NCI-H1694 treated with DMSO at 0.1 percent for 48 hours (cell line): ENCODE measurements around the gene MYL7.
"Not testable (repeated sequence)": the region's sequence is repeated elsewhere in the genome, so short reads cannot be mapped to it uniquely, and the experiment has no call there.

Experiments used
- DNase-seq: peaks from one replicate; lab custom pipeline; 2025; lab: John Stamatoyannopoulos, UW

MYL7 gene

GRCh38 chr7:44141221-44141850 is at the start of gene MYL7:
TSS of gene MYL7 (minus strand) at chr7:44141332. CDS start at chr7:44141305, 27 bp downstream.
- no peak for DNase-seq

- DNase-seq: no peak
Measured at GRCh38 chr7:44189993-44190872, 49.1 kb upstream of the MYL7 start.

- DNase-seq: no peak
Measured at GRCh38 chr7:44189286-44189992, 48.3 kb upstream of the MYL7 start, which contains the start of gene GCK. TSS of gene GCK (minus strand) at chr7:44189439. CDS start at chr7:44188953, 486 bp downstream.

GRCh38 chr7:44188480-44189225 is 47.5 kb upstream of the MYL7 start:
- no peak for DNase-seq

- no peak for DNase-seq
Measured at GRCh38 chr7:44187636-44188416, 46.7 kb upstream of the MYL7 start.

- no peak for DNase-seq
Measured at GRCh38 chr7:44186736-44187135, 45.6 kb upstream of the MYL7 start.

GRCh38 chr7:44185729-44186128 is 44.6 kb upstream of the MYL7 start:
- no peak for DNase-seq

- DNase-seq: no peak
Measured at GRCh38 chr7:44184873-44185446, 43.8 kb upstream of the MYL7 start.

- DNase-seq: no peak
Measured at GRCh38 chr7:44184206-44184872, 43.2 kb upstream of the MYL7 start.

- no peak for DNase-seq
Measured at GRCh38 chr7:44183386-44183785, 42.3 kb upstream of the MYL7 start.

- DNase-seq: no peak
Measured at GRCh38 chr7:44182827-44183226, 41.7 kb upstream of the MYL7 start.

GRCh38 chr7:44180631-44181030 is 39.5 kb upstream of the MYL7 start:
- DNase-seq: no peak

- peak; percentile 34 for DNase-seq
Measured at GRCh38 chr7:44177570-44178131, 36.5 kb upstream of the MYL7 start.

GRCh38 chr7:44176486-44176885 is 35.4 kb upstream of the MYL7 start:
- no peak for DNase-seq

GRCh38 chr7:44175730-44176129 is 34.6 kb upstream of the MYL7 start:
- DNase-seq: no peak

GRCh38 chr7:44174694-44174948 is 33.5 kb upstream of the MYL7 start:
- not testable (repeated sequence) for DNase-seq

- no peak for DNase-seq
Measured at GRCh38 chr7:44173911-44174693, 33.0 kb upstream of the MYL7 start.

GRCh38 chr7:44172803-44173424 is 31.8 kb upstream of the MYL7 start:
- no peak for DNase-seq

- no peak for DNase-seq
Measured at GRCh38 chr7:44172352-44172751, 31.2 kb upstream of the MYL7 start.
